ENCODE results near the gene UNC13C. TPM values are rescaled to one million over a fixed set of nuclear protein-coding genes. Genes with fewer than 3 reads are reported as not detected.

Gene UNC13C
- total RNA-seq, 4 donors from 2014 or later, result 0.21 to 16.8 TPM; not detected in 2

GRCh38 chr15:53985562-53985961 lies 7.3 kb downstream of the UNC13C start:
- no peak for TF ChIP-seq CTCF (IDR thresholded peaks at IDR 0.05)
- no peak for TF ChIP-seq POLR2A (IDR thresholded peaks at IDR 0.05)
- DNase-seq, result no peak
- no peaks in the 10 kb centered on the region for H3K9me3 ChIP-seq
- no peak overlapping the region for H3K27ac ChIP-seq
- intact Hi-C loops (cut with DNase I; ENCODE audit: low total_unique reads), result no loop called here
- H3K27me3 ChIP-seq, result peaks cover 0 to 7% of the 10 kb centered on the region in 2 donors
- no peaks in the 10 kb centered on the region for H3K4me1 ChIP-seq
- H3K4me3 ChIP-seq, result no peak overlapping the region
- H3K36me3 ChIP-seq, result no peaks in the 10 kb centered on the region

- no peaks in the 10 kb centered on the region for H3K36me3 ChIP-seq
- no peak for DNase-seq
- H3K4me3 ChIP-seq, result no peak overlapping the region
- no peaks in the 10 kb centered on the region for H3K27me3 ChIP-seq
- H3K27ac ChIP-seq, result no peak overlapping the region
- H3K4me1 ChIP-seq, result no peaks in the 10 kb centered on the region
- TF ChIP-seq POLR2A (IDR thresholded peaks at IDR 0.05) (no peak), CTCF (IDR thresholded peaks at IDR 0.05) (no peak)
- intact Hi-C loops (cut with DNase I; ENCODE audit: low total_unique reads), result no loop called here
- no peaks in the 10 kb centered on the region for H3K9me3 ChIP-seq
Measured at GRCh38 chr15:53987480-53987879, 9.2 kb downstream of the UNC13C start.

DNA sequence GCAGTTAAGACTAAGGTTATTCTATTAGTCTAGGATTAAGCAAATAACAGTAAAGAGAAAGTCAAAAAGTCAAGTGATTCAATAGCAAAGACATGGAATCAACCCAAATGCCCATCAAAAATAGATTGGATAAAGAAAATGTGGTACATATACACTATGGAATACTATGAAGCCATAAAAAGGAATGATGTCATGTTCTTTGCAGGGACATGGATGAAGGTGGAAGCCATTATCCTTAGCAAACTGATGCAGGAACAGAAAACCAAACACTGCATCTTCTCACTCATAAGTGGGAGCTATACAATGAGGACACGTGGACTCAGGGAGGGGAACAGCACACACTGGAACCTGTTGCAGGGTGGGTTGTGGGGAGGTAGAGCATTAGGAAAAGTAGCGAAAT lies 29.0 kb downstream of the UNC13C start:
- Histone ChIP-seq H3K4me1 (no peaks in the 10 kb centered on the region), H3K27ac (no peak overlapping the region), H3K4me3 (no peak overlapping the region), H3K9me3 (no peaks in the 10 kb centered on the region), H3K27me3 (no peaks in the 10 kb centered on the region), H3K36me3 (no peaks in the 10 kb centered on the region)
- intact Hi-C loops (cut with DNase I; ENCODE audit: low total_unique reads), result no loop called here
- no peak for DNase-seq
- TF ChIP-seq POLR2A (IDR thresholded peaks at IDR 0.05), result no peak
- no peak for TF ChIP-seq CTCF (IDR thresholded peaks at IDR 0.05)

- H3K4me3 ChIP-seq, result no peak overlapping the region
- no peak overlapping the region for H3K27ac ChIP-seq
- TF ChIP-seq POLR2A (IDR thresholded peaks at IDR 0.05), result no peak
- TF ChIP-seq CTCF (IDR thresholded peaks at IDR 0.05), result no peak
- H3K9me3 ChIP-seq, result no peaks in the 10 kb centered on the region
- no peaks in the 10 kb centered on the region for H3K27me3 ChIP-seq
- H3K4me1 ChIP-seq, result no peaks in the 10 kb centered on the region
- H3K36me3 ChIP-seq, result no peaks in the 10 kb centered on the region
- DNase-seq, result no peak
- intact Hi-C loops (cut with DNase I; ENCODE audit: low total_unique reads), result no loop called here
Measured at GRCh38 chr15:54011656-54012055, 33.4 kb downstream of the UNC13C start.

DNA sequence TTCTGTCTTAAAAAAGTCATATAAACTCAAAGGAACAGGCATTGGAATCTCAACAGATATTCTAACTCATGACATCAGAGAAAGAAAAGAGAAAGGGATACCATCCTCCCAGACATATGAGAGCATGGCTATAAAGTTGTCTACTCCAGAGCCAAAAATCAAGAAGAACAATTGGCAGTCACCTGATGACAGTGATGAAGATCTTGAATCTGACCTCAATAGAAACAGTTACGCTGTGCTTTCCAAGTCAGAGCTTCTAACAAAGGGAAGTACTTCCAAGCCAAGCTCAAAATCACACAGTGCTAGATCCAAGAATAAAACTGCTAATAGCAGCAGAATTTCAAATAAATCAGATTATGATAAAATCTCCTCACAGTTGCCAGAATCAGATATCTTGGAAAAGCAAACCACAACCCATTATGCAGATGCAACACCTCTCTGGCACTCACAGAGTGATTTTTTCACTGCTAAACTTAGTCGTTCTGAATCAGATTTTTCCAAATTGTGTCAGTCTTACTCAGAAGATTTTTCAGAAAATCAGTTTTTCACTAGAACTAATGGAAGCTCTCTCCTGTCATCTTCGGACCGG lies 35.9 kb downstream of the UNC13C start:
- no peaks in the 10 kb centered on the region for H3K4me1 ChIP-seq
- no peaks in the 10 kb centered on the region for H3K36me3 ChIP-seq
- H3K27me3 ChIP-seq, result no peaks in the 10 kb centered on the region
- H3K27ac ChIP-seq, result no peak overlapping the region
- H3K4me3 ChIP-seq, result no peak overlapping the region
- intact Hi-C loops (cut with DNase I; ENCODE audit: low total_unique reads), result no loop called here
- no peak for TF ChIP-seq POLR2A (IDR thresholded peaks at IDR 0.05)
- no peak for TF ChIP-seq CTCF (IDR thresholded peaks at IDR 0.05)
- no peak for DNase-seq
- H3K9me3 ChIP-seq, result no peaks in the 10 kb centered on the region
